GM21528 (cell line): ENCODE results near the gene CTNNA3.

ENCODE experiments used
- ATAC-seq: cut with Tn5 transposase; IDR thresholded peaks from one replicate; pipeline ENCODE4 v1.9.1; 2021; ENCODE audit warnings: mild to moderate bottlenecking, moderate library complexity; ENCODE audit not compliant: unreplicated experiment, low FRiP score

The CTNNA3 gene

DNA sequence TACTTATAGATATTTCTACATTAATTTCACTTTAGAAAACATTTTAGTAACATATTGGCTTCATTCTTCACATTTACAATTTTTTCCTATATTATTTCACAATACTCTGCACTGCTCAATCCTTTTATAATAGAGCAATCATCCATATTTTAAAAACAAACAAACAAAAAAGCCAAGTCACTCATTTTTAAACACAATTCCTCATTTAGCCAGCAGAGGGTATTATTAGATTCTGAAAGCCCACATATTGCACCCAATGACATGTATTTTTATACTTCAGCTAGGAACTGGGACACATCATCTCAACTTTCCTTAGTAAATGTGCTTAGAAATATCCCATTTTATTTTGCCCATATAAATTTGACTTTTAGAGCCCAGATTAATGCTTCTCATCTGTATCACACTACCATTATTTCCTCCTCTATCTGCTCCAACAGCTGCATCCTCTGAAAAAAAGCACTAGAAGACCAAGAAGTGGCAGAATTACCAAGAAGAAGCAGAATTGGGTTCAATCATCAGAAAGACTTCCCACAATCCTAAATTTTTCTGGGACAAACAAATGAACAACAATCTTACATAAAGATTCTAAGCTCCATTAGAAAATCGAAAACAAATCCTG is 29.5 kb downstream of the CTNNA3 start:
- ATAC-seq: no peak

GRCh38 chr10:67665491-67665890 is 30.5 kb downstream of the CTNNA3 start:
- ATAC-seq: no peak

DNA sequence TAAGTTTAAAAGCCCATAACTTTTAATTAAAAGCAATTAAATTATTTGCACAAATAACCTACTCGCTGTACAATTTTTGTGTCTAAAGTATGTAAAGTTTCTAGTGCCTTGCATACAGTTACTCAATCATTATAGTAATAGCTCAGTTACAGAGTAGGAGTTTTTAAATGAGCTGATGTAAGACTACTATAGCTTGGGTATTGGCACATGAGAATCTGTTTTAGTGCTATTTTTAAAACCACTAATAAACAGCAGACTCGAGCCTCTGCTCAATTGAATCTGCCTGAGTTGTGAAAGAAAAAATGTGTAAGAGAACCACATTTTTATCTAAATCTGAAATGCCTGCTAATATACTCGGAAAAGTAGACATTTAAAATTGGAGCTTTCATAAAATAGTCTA is 31.1 kb downstream of the CTNNA3 start:
- no peak for ATAC-seq

GRCh38 chr10:67663449-67664087 is 32.4 kb downstream of the CTNNA3 start:
- ATAC-seq: no peak

- ATAC-seq: no peak
These were observed 33.6 kb downstream of the CTNNA3 start for GRCh38 chr10:67662415-67662814.

- ATAC-seq: no peak
These were observed 36.5 kb downstream of the CTNNA3 start for GRCh38 chr10:67659497-67659896.

DNA sequence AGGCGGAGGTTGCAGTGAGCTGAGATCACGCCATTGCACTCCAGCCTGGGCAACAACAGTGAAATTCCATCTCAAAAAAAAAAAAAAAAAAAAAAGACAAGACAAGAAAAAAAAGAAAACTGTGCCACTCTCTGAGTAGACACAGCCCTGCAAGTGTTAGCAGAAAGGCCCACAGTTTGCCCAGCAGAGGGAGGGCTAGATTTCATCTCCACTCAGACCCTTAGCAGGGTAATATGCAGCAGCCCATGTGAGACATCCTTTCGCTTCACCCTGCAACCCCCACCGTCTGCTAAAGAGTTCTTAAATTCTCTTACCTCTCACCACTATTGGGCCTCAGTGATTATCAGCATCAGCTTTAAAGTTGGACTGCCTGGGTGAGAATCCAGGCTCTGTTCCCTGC is 38.2 kb downstream of the CTNNA3 start:
- ATAC-seq: no peak

DNA sequence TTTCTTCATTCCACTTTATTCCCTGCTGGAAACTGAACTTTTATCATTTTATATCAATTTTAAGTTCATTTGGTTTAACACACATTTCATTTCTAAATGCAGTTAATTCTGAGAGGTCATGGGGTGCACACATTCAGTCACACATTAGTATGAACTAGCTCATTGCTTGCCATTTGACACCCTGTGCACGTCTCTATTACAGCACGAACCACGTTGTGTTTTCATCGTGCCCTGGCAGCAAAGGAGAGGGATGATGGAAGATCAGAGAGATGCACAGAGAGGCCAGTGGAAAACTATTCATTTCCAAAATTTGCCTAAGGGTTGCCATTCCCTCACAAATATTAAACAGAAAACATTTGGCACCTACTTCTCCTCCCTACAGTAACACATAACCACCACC is 45.4 kb downstream of the CTNNA3 start:
- no peak for ATAC-seq

DNA sequence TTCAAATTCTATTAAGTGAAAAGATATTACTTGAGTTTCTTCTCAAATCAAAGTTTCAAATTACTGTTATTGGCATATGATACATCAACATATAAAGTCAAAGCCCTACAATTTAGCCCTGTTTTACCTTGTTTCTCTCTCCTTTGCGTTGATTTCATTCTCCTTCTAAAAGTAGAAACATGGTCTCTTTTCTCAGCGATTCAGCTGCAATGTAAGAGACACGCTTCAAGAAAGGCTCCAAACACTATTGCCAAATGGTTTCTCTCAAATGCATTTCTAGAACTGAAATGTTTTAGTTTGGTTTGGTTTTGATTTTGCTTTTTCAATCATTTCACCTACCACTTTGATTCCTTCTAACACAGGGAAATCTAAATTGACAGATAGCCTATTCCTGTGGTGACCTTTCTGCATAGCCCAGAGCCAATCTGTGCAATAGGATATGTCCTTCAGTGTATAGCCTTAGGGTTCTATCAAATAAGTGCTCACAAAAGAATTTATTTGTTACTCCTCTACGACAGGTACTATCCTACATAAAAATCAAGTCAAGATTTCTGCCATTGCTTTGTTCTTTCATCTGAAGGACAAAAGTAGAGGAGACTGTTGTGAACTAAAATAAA is 47.3 kb downstream of the CTNNA3 start:
- no peak for ATAC-seq

DNA sequence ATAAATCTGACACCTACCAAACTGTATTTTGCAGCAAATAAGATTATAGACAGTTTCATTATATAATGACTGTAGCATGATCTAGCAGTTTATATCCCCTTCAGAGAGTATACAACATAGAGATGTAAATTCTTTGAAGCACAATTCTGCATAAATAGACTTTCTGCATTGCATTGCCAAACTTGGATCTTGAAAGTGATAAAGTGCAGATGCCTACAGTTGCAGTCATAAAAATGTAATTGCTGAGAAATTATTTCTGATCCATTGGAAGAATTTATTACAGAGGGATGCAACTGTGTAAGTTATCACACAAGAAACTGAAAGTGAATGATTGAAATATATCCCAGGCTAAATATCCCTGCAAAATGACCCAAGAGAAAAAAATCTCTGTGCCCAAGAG is 65.1 kb downstream of the CTNNA3 start:
- no peak for ATAC-seq

DNA sequence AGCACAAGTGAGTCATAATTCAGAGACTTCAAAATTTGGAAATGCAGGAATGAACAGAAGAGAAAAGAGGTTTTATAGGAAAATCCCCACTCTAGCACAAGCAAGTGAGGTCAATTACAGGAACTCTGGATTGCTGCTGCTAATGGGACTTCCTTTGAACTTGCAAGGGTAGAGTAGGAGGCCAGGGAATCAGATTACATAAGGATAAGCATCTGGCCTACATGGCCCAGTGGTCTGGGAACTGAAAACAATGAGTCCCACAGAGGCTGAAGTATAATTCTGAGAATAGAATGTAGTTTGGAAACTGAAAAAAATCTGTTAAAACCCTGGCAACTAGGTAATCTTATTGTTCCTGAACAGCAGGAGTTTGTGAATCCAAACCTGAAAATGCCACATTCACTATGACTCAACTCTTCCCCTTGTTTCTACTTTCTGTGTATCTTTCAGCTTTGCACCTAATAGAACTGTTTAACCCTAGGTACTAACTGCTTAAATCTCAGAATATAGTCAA is 66.5 kb downstream of the CTNNA3 start:
- ATAC-seq: no peak

- no peak for ATAC-seq
These were observed 73.0 kb downstream of the CTNNA3 start for GRCh38 chr10:67622984-67623383.

DNA sequence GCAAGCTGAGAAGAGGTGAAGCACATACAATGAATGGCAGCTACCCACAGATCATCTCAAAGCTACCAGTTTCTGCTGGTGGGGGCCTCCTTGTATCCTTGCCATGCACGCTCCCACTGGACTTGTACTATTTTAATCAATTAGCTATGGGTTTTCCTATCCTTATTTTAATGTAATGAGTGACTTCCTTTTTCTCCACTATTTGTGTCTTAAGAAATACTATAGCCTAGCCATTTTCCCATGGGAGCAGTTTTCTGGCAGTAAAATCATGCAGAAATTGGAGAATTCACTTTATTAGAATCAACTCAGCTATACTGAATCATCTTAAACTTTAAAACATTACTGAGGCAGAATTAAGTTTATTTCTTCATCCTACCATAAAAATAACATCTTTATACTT is 73.5 kb downstream of the CTNNA3 start:
- no peak for ATAC-seq

- no peak for ATAC-seq
These were observed 74.2 kb downstream of the CTNNA3 start for GRCh38 chr10:67621834-67622233.

DNA sequence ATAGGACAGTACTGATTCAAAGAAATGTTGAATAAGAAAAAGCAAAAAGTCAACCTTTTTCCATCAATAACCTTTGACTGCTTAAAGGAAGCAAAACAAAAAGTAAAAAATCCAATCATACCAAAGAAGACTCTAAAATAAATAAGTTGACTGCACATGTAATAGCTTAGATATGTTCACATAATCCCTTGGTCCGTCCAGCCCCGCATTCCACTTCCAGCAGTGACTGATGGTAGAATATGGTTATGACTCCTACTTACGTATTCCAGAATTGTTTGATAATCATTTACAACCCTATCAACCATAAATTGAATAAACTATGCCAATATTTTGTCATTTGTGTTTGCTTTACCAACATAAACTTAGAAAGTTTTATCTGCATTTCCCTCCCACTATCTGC is 77.9 kb downstream of the CTNNA3 start:
- no peak for ATAC-seq

- peak; percentile 70 for ATAC-seq
These were observed 83.1 kb downstream of the CTNNA3 start for GRCh38 chr10:67612577-67613537.

GRCh38 chr10:67612176-67612575 is 83.8 kb downstream of the CTNNA3 start:
- no peak for ATAC-seq

- no peak for ATAC-seq
These were observed 85.8 kb downstream of the CTNNA3 start for GRCh38 chr10:67609996-67610793.

GRCh38 chr10:67608001-67608400 is 88.0 kb downstream of the CTNNA3 start:
- no peak for ATAC-seq

DNA sequence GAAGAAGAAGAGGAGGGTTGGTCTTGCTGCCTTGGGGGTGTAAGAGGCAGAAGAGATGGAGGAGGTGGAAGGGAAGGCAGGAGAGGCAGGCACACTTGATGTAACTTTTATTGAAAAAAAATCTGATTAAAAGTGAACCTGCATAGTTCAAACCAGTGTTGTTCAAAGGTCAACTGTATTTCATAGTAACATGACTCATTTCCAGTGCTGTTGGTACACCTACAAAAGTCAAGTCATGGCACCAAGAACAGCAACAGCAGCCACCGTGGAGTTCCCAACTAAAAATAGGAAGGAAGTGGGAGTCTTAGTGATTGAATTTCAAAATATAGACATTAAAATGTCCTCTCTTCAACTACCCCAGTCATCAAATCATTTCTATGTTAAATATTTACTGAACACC is 88.5 kb downstream of the CTNNA3 start:
- ATAC-seq: no peak
